Keratinocyte (primary cell): ENCODE measurements around the gene NUDT3. TPM values are rescaled to one million over a fixed set of nuclear protein-coding genes. Genes with fewer than 3 reads are reported as not detected.
"Not testable (repeated sequence)": the region's sequence is repeated elsewhere in the genome, so short reads cannot be mapped to it uniquely, and the experiment has no call there.

Experiments
- DNase-seq: peaks from one replicate; pipeline ENCODE4 v3.0.0-alpha.2; 2011; ENCODE audit warnings: low read depth, missing footprints, low spot score
- FAIRE-seq: peaks from 2 replicates; lab custom pipeline; 2011; peaks lifted over from hg19 to GRCh38; lab: Jason Lieb, UNC
- H2AFZ ChIP-seq: 2 replicates; pipeline ENCODE4 v1.6.0; 2012; ENCODE audit warnings: low read length, control low read depth, inconsistent platforms; ENCODE audit not compliant: control insufficient read depth
- H3K27ac ChIP-seq: 2 replicates; pipeline ENCODE4 v1.5.1; 2011; ENCODE audit warnings: low read length; ENCODE audit not compliant: control insufficient read depth, insufficient read depth
- H3K27me3 ChIP-seq: 3 replicates; pipeline ENCODE4 v1.6.0; 2011; ENCODE audit warnings: low read length; ENCODE audit not compliant: control insufficient read depth, insufficient read depth; ENCODE audit errors: extremely low read depth
- H3K36me3 ChIP-seq, 2 experiments: 2 replicates in 1 of 2; 3 replicates in 1 of 2; pipeline ENCODE4 v1.5.1; 2011; ENCODE audit warnings: low read length in 2 of 2, mild to moderate bottlenecking in 1 of 2; ENCODE audit not compliant: control insufficient read depth in 2 of 2, insufficient read depth in 2 of 2; ENCODE audit errors: extremely low read depth in 1 of 2
- H3K4me1 ChIP-seq: 3 replicates; pipeline ENCODE4 v1.5.1; 2011; ENCODE audit warnings: low read length; ENCODE audit not compliant: control insufficient read depth, insufficient read depth; ENCODE audit errors: extremely low read depth
- H3K4me2 ChIP-seq: 3 replicates; pipeline ENCODE4 v1.6.0; 2011; ENCODE audit warnings: low read depth, low read length; ENCODE audit not compliant: control insufficient read depth, insufficient read depth; ENCODE audit errors: extremely low read depth
- H3K4me3 ChIP-seq, 3 experiments: fragments of 200-600 bp in 1 of 3; sonication (generic) in 1 of 3; 2 replicates in 2 of 3; 3 replicates in 1 of 3; pipeline ENCODE4 v1.5.1; 2011 to 2016; ENCODE audit warnings: low read length in 3 of 3, mild to moderate bottlenecking in 3 of 3, control low read depth in 2 of 3, inconsistent platforms in 1 of 3, low read depth in 1 of 3, mixed read lengths in 1 of 3, mixed run types in 1 of 3, moderate library complexity in 1 of 3; ENCODE audit not compliant: control insufficient read depth in 2 of 3, insufficient read depth in 2 of 3; ENCODE audit errors: extremely low read depth in 1 of 3
- H3K79me2 ChIP-seq: 2 replicates; pipeline ENCODE4 v1.6.0; 2012; ENCODE audit warnings: low read length; ENCODE audit not compliant: control insufficient read depth, insufficient read depth
- H3K9ac ChIP-seq: 3 replicates; pipeline ENCODE4 v1.6.0; 2011; ENCODE audit warnings: low read length; ENCODE audit not compliant: control insufficient read depth, insufficient read depth; ENCODE audit errors: extremely low read depth
- H3K9me1 ChIP-seq: 3 replicates; pipeline ENCODE4 v1.6.0; 2011; ENCODE audit warnings: low read length; ENCODE audit not compliant: control insufficient read depth, insufficient read depth; ENCODE audit errors: extremely low read depth
- H3K9me3 ChIP-seq: 2 replicates; pipeline ENCODE4 v1.5.1; 2012; ENCODE audit warnings: low read depth, low read length; ENCODE audit not compliant: control insufficient read depth
- H4K20me1 ChIP-seq: 3 replicates; pipeline ENCODE4 v1.6.0; 2011; ENCODE audit warnings: low read length; ENCODE audit not compliant: control insufficient read depth, insufficient read depth; ENCODE audit errors: extremely low read depth
- CTCF ChIP-seq, 3 experiments: IDR thresholded peaks in 1 of 3; conservative IDR thresholded peaks in 1 of 3; optimal IDR thresholded peaks in 1 of 3; 2 replicates in 2 of 3; 3 replicates in 1 of 3; pipeline versions ENCODE3 to v1.5.1; 2011; ENCODE audit warnings: low read length in 3 of 3, mild to moderate bottlenecking in 3 of 3, moderate library complexity in 2 of 3, control low read depth in 1 of 3, inconsistent platforms in 1 of 3; ENCODE audit not compliant: insufficient read depth in 2 of 3; ENCODE audit errors: extremely low read depth in 1 of 3
- EZH2 ChIP-seq: IDR thresholded peaks from one replicate; pipeline ENCODE4 v1.6.1; 2012; ENCODE audit warnings: inconsistent platforms, mild to moderate bottlenecking, low read length, moderate library complexity
- dilution Hi-C: fragments of 300-500 bp; cut with MboI; formaldehyde crosslinking; loops from one replicate; pipeline ENCODE4 v1.7.0; 2020; ENCODE audit warnings: low sequenced_read_pairs; ENCODE audit not compliant: extremely low pct_ligation_motif_present
- polyA plus RNA-seq, 5 experiments: library from polyadenylated mRNA; depleted of rRNA in 3 of 5; stranded (reverse) in 3 of 5; stranded (forward) in 1 of 5; unstranded in 1 of 5; fragments of >200 nt; gene quantifications; 1 replicate in 1 of 5; 2 replicates in 3 of 5; 3 replicates in 1 of 5; pipeline versions ENCODE4 v1.2.1 to v1.2.3, GENCODE V29; 2011 to 2012; ENCODE audit warnings: missing spikeins in 2 of 5, low read depth in 1 of 5, low replicate concordance in 1 of 5

NUDT3 gene
- polyA plus RNA-seq, 1 donor (not counting 4 experiments of a cell fraction or from before 2014, with no cell fraction given) = 16.5 TPM

GRCh38 chr6:34324738-34325444, 67.6 kb downstream of the NUDT3 start:
- Histone ChIP-seq H3K9me3 (no peaks in the 10 kb centered on the region), H3K79me2 (peaks cover 14% of the 10 kb centered on the region), H3K27ac (peak overlapping the region; percentile 1), H3K9ac (peak overlapping the region; percentile 31), H2AFZ (peak overlapping the region; percentile 32), H3K4me2 (peak overlapping the region; percentile 22), H3K4me3 (no peak overlapping the region), H3K4me1 (peaks cover 3% of the 10 kb centered on the region), H4K20me1 (no peaks in the 10 kb centered on the region), H3K36me3 (no peaks in the 10 kb centered on the region), H3K9me1 (no peaks in the 10 kb centered on the region), H3K27me3 (no peaks in the 10 kb centered on the region)
- TF ChIP-seq EZH2 (no peak), CTCF (optimal IDR thresholded peaks at IDR 0.05 in 1 of 3, IDR thresholded peaks at IDR 0.05 in 1 of 3, conservative IDR thresholded peaks at IDR 0.05 in 1 of 3; ENCODE audit: extremely low read depth in 1 of 3, insufficient read depth in 2 of 3, low read length in 3 of 3) (no peak)
- DNase-seq (no peak), FAIRE-seq (peak; percentile 5)
- dilution Hi-C loops = no loop called here

- not testable (repeated sequence) for H3K27ac ChIP-seq
Measured at GRCh38 chr6:34324221-34324620, 68.2 kb downstream of the NUDT3 start.

More at GRCh38 chr6:34324221-34324620, 68.2 kb downstream of the NUDT3 start:
- H3K4me3 ChIP-seq, DNase-seq, H3K27me3 ChIP-seq, H2AFZ ChIP-seq, H4K20me1 ChIP-seq, H3K9me1 ChIP-seq, H3K9me3 ChIP-seq, H3K36me3 ChIP-seq, FAIRE-seq, H3K4me2 ChIP-seq, H3K4me1 ChIP-seq, H3K9ac ChIP-seq, dilution Hi-C loops: not testable (repeated sequence)
- peaks cover 14% of the 10 kb centered on the region for H3K79me2 ChIP-seq
